Activated T-cell treated with anti-CD3 and anti-CD28 coated beads, Interleukin-2, amount 50 U/mL, for 48 hours (primary cell): ENCODE data around the gene GOLPH3.
"Not testable (repeated sequence)": the region's sequence is repeated elsewhere in the genome, so short reads cannot be mapped to it uniquely, and the experiment has no call there.

Experiments used
- DNase-seq, 2 experiments: peaks; one replicate each; pipeline ENCODE4 v3.0.0-alpha.2; 2020

GOLPH3 gene

DNA sequence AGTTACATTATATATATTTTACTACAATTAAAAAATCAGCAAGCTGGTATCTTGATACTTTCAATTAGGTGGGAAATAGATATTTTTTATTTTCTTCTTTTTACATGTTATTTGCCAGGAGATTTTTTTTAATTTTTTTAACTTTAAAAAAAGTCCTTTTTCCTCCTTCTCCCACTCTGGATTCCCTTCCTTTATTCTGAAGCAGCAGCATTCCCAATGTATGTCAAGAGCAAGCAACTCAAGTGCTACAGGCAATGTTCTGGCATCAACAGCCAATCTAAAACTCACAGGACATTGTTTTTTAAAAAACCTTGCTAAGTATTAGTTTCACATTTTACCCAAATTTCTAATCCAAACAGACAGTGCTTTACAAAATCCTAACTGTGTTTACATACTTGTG lies 41.4 kb downstream of the GOLPH3 start:
- no peak for DNase-seq

DNA sequence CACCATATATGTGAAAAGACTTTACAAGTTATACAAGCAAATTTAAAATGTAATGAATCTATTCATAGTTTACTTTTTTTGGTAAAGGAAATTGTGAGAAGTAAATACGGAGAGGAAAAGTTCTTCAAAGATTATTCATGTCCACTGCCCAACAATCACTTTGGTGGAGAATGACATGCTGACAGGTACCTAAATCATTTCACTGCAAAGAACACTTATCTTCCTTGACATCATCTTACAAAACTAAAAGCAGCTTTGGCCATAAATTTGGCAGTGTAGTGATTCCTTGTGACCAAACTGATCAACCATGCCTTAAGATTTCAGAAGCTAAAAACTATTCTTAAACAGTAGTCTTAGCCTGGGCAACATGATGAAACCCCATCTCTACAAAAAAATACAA lies 42.5 kb downstream of the GOLPH3 start:
- no peak for DNase-seq

DNA sequence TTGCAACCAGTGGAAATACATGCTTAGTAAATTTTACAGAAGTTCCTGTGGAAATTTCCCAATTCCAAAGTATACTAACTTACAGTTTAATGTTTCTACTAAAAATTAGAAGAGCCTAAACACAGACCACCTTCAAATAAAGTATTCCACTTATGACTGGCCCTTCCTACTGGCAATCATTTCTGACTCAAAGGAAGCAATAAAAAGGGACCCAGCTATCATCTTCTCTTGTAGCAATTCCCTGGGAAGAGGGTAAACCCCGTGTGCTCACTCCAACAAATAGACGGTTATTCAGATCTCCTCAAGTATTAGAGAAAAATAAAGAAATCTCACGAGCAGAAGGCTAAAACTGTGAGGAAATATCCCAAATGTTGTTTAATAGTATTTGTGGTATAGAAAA lies 43.3 kb downstream of the GOLPH3 start:
- no peak for DNase-seq

DNA sequence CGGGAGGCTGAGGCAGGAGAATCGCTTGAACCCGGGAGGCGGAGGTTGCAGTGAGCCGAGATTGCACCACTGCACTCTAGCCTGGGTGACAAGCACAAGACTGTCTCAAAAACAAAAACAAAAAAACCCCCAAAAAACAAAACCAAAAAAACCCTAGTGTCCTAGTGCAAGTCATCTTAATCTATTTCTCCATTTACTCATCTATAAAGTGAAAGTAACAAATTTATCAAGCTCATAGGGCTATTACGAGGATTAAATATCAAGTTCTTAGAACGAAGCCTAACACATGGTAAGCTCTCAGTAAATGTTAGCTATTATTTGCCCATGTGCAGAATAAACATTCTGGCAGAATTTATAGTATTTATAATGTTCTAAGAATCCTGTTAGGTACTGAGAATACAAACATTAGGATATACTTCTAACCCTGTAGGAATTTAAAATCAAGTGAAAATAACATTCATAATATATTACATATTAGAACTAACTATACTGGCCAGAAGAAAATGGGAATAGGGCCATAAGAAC lies 45.0 kb downstream of the GOLPH3 start:
- DNase-seq = no peak

DNA sequence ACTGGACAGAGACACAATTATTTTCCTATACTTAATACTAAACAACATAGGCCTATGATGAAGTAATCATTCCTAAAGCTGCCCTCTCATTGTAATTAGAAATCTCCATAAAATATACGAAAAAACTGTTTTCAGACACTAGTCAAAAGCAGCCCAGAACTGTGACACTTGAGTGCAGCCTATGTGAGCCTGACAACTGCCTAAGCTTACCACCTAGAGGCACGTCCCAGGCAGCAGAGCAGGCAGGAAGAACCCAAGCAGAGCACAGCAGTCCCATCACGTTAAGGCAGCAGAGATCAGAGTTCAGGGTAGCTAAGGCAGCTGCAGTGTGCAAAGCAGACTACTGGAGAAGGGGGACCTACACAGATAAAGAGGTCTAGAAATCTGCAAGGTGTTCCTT lies 46.4 kb downstream of the GOLPH3 start:
- DNase-seq = no peak

DNA sequence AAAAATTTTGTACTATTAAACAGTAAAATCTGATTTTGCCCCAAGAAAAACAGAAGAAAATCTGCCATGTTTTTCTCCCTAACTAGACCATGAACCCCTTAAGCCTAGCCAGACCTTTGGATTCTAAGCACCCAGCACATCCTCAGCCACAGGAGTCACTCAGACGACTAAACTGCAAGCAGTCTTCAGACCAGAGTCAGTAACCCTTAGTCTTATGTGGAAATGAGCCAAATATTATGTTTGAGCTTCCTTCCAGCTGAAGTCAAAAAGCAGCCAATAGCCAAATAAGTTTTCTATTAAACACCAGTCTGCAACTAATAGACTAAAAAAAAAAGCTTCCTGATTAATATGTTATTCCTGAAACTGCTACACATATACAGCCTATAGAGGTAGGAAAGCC lies 47.4 kb downstream of the GOLPH3 start:
- DNase-seq = no peak

DNA sequence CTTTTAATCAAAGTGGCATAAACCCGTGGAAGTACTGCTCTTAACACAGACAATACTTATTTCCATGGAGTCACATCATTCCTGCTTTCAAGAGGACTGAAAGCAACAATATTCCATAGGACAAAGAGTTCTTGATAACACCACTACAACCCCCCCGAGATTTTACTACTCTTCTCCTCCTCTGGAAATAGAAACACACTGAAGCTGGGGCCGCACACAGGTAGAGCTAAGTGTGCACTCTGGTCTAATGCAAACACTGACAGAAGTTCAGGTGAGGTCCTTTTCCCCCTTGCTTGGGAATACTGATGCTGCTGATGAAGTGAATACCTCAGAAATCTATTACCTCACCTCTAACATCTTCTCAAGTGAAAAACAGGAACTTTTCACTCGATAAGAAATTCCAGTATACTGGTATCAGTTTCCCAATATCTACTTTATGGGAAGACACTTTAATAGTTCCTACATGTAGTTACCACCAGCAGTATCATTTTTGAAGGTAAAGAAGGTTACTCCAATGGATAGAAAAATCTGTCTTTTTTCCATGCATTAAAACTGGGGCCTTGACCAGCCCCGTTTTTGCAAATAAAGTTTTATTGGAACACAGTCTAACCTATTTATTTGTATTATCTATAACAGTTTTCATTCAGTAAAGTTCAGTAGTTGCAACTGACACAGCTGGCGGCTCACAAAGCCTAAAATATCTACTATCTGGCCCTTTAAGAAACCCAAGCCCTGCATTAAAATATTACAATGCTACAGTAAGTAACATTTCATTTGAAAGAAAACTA lies 50.0 kb downstream of the GOLPH3 start:
- no peak for DNase-seq

DNA sequence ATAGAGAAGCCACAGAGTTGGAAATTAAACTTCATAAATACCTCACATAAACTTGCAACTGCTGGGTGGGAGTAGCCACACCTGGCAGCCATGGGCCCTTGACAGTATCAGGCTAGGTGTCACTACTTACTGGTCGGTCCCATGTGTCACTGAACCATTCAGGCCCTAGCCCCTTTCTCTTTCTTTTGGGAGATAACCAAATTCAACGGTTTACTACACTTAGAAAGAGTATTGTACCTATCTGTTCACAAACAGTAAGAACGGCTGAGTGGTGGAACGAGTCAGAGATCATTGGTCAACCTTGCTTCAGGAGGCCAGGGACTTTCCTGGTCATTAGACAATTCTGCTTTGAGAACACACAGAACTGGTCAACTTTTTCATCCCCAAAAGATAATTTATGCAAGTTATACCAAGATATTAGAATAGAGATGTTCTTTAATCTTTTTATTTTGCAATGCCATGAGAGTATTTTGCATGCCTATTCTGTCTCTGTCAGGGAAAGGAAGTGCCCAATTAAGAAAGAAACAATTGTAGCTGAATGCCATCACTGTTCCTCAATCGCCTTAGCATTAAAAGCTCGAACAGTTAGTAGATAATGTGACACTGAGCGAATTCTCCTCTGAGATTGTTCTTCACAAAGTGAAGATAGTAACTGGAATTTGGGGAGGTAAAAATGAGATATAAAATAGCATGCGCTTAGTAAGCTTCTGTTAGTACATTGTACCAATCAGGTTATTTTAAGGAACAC lies 50.9 kb downstream of the GOLPH3 start:
- no peak for DNase-seq

DNA sequence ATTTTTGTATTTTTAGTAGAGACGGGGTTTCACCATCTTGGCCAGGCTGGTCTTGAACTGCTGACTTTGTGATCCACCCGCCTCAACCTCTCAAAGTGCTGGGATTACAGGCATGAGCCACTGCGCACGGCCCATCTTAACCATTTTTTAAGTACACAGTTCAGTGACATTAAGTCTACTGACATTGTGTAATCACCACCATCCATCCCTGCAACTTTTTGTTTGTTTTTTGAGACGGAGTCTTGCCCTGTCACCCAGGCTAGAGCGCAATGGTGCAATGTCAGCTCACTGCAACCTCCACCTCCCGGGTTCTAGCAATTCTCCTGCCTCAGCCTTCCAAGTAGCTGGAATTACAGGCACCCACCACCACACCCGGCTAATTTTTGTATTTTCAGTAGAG lies 55.2 kb downstream of the GOLPH3 start:
- not testable (repeated sequence) for DNase-seq

DNA sequence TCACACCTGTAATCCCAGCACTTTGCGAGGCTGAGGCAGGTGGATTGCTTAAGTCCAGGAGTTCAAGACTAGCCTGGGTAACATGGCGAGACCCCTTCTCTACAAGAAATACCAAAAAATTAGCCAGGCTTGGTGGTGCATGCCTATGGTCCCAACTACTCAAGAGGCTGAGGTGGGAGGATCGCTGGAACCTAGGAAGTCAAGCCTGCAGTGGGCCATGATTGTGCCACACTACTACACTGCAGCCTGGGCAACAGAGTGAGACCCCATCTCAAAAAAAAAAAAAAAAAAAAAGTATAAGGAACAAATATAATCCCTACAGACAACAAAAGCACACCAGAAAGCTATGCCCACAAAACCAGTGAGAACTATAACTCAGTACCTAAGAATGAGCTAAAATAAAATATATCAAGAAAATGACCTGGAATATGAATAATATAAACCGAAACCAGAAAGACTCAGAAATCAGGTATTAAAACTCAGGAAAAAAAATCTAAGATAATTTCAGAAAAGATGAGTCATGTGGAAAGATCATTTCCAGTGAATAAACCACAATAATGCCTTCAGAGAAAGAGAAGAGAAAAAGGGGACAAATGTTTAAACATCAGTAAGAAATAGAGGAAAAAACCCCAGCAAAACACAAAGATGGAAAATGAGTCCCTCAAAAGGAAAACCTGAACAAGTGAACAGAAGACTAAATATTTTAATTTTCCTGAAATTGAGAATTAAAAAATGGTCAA lies 57.4 kb downstream of the GOLPH3 start:
- DNase-seq = no peak

DNA sequence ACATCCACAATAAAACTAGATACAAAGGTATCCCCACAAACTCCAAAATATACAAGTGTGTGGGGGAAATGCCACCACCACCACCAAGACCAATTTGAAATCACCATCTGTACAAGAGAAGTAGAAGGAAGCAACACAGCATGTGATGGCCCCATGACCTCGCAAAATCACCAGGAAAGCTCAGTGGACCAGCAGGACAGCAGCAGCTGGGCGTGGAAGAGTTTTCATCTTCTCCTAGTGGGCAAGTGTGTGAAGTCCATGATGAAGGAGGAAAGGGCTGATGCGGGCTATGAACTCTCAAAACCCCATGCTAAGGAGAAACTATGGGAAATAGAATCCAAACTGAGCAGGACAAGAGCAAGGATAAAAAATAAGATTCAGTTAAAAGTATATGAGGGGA lies 58.1 kb downstream of the GOLPH3 start:
- no peak for DNase-seq

DNA sequence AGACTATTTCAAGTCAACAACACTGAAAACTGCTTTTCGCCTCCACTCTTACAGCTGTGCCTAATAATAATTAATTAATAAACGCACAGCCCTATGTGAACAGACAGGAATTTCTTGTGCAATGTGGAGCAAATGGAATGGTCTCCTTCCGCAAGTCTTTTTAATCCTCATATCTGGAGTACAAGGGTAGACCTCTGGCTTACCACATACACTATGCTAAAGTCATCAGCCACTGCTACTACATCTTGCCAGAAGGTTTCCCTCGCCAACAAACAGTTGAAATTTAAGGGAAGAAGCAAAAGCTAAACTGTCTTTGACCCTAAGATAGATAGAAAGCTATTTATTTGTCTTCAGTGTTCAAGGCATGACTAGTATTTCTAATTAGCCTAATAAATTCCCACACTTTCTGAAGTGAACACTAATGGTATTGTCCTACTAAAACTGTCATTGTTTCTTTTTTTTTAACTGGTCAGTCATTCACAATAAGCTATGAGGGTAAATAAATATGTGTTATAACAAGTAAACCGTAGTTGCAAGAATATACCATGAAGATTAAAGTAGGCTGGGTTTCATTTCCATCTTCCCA lies 63.9 kb downstream of the GOLPH3 start:
- no peak for DNase-seq

DNA sequence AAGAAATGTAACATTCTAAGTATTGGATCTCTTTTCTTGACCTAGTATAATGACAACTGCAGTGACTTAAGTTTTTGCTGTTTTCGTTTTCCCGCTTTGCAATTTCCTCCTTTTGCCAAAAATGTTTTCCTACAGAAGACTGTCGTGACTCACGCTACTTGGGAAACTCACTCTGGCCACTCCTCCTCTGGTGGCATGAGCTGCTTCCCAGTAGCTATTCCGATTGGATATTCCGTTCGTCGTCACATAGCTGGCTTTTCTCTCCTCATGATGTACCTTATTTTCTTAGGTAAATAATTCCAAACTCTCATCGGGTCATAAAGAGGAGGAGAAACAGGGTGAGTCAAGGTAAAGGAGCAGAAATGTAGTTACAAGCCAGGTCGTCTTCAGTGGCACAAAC lies 64.9 kb downstream of the GOLPH3 start:
- DNase-seq = no peak

DNA sequence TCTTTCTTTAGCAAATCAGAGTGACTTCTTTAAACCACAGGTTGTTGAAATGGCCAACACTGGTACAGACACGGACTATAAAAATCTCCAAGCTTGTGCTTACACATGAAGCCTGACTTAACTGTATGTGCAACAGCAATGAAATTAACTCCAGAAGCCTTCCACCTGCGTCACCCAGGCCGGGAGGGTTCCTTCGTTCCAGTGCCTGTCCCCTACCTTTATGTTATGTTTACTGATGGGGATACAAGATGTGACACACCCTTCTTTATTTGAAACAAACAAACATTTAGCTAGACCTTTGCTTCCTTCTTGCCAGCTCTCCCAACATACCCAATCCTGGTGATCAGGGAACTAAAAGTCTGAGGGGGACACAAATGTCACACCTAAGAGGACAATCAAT lies 66.0 kb downstream of the GOLPH3 start:
- no peak for DNase-seq

DNA sequence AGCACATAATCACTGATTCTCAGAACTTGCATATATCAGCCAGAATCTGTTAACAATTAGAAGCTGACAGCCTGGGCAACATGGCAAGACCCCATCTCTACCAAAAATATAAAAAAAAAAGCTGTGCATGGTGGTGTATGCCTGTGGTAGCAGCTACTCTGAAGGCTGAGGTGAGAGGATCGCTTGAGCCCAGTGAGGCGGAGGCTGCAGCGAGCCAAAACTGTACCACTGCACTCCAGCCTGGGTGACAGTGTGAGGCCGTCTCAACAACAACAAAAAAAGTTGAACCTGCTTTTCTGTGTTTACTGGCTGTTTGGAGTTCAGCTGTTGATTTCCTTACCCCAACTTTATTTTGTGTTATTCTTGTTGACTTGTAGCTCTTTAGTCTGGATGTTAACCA lies 66.8 kb downstream of the GOLPH3 start:
- no peak for DNase-seq

DNA sequence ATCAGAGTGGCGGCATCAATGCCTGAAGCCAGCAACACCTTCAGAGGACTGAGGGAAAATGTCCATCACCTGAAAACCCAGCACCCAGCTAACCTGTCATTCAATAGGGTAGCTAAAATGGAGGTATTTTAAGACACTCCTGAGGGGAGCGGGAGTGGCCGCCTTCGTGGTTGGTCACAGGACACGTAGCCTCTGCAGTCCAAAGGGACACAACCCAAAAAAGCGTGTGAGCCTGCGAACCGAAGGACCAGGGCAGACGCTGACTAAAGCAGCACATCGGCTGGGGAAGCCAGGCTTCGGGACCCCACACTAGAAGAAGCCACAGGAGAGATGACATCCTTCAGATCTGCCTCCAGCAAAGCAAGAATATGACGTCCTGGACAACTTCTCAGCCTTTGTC lies 70.6 kb downstream of the GOLPH3 start:
- DNase-seq = no peak

DNA sequence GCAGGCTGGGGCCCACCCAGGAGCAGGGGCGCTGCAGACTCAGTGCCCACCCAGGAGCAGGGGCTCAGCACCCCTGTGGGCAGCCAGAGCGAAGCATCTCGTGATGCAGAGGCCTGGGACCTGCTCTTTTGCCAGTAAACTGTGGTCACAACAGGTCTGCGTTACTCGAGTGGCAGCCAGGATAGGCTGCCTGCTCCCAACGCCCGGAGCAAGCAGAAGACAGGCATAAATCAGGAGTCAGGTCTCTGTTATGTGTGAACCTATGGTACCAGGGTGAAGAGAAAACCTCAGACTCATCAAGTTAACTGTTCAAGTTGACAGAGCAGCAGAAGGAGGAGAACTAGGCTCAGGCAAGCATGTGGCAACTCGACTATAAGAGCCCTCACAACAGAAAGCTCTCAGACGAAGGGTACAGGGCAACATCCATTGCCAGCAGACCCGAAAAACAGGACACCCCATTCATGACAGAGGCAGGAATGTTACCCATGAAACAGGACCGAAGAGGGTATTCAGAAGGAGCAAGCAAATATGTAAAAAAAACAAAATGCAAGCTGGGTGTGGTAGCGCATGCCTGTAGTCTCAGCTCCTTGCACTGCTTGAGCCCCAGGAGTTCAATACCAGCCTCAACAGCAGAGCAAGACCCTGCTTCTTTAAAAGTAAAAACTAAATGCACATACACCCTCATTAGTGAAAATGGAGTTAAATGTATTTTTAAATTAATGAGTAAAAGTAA lies 71.7 kb downstream of the GOLPH3 start:
- no peak for DNase-seq

DNA sequence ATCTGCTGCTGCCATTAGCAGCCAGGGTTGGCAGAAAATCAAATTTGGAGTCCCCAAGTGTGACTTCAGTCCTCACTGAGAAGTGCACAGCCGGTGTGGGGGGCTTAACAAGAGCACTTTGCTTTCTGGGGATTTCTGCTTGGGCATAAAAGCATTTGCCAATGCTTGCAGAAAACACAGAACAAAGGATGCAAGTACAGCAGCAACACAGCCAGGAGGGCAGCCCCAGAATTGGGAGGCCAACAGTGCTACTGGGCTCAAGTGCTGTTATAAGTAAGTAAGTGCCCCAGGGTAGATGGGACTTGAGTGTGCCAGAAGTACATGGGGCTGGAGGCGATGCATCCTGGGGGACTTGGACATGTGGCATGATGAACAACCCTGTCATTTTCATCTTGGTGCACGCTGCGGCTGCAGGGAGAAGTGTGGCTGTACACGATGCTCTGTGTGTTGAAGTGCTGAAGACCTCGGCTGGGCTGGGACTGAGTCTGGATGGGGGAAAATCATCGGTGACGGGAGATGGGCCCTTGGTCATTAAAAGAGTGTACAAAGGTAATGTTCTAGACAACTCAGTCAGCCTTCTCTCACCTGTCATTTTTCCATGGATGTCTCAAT lies 73.3 kb downstream of the GOLPH3 start:
- no peak for DNase-seq

DNA sequence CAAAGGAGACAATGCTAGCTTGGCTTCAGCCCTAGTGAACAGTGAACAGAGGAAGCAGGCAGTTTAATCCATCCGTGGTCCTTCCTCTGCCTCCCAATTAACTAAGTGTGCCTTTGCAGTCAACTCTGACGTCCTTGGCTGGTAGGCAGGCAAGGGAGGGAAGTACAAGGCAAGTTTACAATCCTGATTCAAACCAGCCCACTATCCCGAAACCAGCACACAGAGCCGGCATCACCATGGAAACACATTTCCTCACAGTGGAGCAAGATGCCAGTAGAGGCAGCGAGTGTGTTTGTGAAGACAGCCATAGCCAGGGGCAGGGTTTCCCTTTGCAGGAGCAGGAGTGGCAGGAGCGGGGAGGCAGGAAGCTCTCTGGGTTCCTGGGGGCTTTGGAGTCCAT lies 73.9 kb downstream of the GOLPH3 start:
- DNase-seq = no peak

DNA sequence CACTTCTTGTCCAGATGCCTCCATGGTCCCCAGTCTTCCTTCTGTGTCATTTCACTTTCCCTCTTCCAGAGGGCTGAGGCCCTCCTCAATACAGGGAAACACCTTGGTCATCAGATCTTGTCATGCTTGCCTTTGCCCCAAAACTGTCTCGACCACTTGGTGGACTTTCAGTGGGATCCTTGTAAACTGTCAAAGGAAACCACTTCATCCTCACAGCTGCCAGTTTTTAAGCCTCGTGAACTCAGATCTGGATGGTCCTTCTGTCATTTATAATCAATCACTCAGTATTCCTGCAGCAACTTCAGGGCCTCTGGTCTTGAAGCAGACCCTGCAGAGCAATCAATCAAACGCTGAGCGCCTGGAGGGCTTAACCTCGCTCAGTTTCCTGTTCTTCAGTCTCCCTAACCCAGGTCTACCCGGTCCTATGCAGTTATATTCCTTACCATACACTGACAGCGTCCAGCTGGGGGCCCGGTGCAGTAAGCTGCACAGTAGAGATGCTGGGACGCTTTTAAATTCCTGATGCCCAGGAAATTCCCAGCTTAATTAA lies 74.6 kb downstream of the GOLPH3 start:
- DNase-seq = no peak

DNA sequence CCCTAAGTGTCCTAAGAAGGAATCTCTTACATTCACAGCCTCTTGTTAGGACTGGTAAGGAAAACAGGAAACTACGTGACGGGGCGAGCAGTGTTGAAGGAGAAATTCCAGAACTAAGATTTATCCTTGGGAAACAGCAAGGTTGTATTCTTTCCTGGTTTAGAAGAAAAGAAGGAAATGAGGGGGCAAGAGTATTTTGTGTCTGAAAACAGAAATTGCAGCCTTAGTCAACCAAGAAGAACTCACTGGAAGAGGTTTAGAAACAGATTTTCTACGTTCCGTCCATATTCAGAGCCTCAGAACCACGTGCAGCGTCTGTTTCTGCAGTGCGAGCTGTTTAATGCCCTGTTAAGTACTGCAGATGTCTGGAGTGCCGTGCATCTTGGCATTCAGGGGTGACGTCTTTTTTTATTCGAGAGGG lies 75.2 kb downstream of the GOLPH3 start:
- no peak for DNase-seq

DNA sequence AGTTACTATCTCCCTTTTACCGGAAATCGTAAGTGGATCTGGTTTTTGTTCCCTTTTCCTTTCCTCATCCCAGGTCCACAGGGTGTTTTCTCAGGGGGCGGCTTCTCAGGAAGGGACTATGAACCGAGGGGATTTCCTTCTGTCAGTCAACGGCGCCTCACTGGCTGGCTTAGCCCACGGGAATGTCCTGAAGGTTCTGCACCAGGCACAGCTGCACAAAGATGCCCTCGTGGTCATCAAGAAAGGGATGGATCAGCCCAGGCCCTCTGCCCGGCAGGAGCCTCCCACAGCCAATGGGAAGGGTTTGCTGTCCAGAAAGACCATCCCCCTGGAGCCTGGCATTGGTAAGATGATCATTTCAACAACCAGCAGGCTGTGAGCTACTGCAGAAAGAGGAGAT lies 75.8 kb downstream of the GOLPH3 start:
- DNase-seq = no peak
